ENCODE measurements around the gene ZNF184. TPM values are rescaled to one million over a fixed set of nuclear protein-coding genes. Genes with fewer than 3 reads are reported as not detected.

Gene ZNF184
- total RNA-seq (1 to 10 TPM; 2.3 to 4.4 TPM), polyA plus RNA-seq (under 1 TPM; 0.80 to 0.89 TPM)

- Histone ChIP-seq H3K4me1 (ENCODE audit: control insufficient read depth in 4 of 4, insufficient read depth in 4 of 4, low read length in 3 of 4) (peaks cover 0 to 10% (median 5%) of the 10 kb centered on the region in 4 donors), H3K27ac (ENCODE audit: low read depth in 1 of 2, low read length in 2 of 2) (peak within 1 kb of the TSS; percentile 92 to 95), H3K36me3 (ENCODE audit: control insufficient read depth in 4 of 4, insufficient read depth in 3 of 4, low read depth in 1 of 4, low read length in 3 of 4) (peaks cover 0 to 15% (median 4%) of the 10 kb centered on the region in 4 donors), H3K9ac (ENCODE audit: low read depth in 1 of 2, low read length in 2 of 2) (peak within 1 kb of the TSS; percentile 72 to 78), H3K9me3 (ENCODE audit: control insufficient read depth in 4 of 4, low read length in 3 of 4) (no peaks in the 10 kb centered on the region), H3K4me3 (ENCODE audit: low read depth in 1 of 3, low read length in 3 of 3) (peak within 1 kb of the TSS; percentile 62 to 94 (median 91)), H3K27me3 (ENCODE audit: control insufficient read depth in 4 of 4, insufficient read depth in 4 of 4, low read length in 3 of 4) (no peaks in the 10 kb centered on the region)
- under 1% methylated on average over 56 of the region's 56 CpGs for WGBS
- peak; percentile 92 for DNase-seq (ENCODE audit: low spot score)
- TF ChIP-seq HNF4G (IDR thresholded peaks at IDR 0.05), result peak; percentile 98
- peak; percentile 94 for TF ChIP-seq REST (IDR thresholded peaks at IDR 0.05)
- TF ChIP-seq YY1 (IDR thresholded peaks at IDR 0.05), result peak; percentile 90
- TF ChIP-seq NR2F2 (IDR thresholded peaks at IDR 0.05), result peak; percentile 49
- TF ChIP-seq CTCF (IDR thresholded peaks at IDR 0.05; ENCODE audit: low read depth, low read length, missing input control), result no peak
- TF ChIP-seq ZBTB33 (IDR thresholded peaks at IDR 0.05), result peak; percentile 85
- TF ChIP-seq EGR1 (IDR thresholded peaks at IDR 0.05; ENCODE audit: low read depth in 2 of 2), result peak; percentile 23 to 44
- peak; percentile 66 for TF ChIP-seq FOXA2 (IDR thresholded peaks at IDR 0.05)
- peak; percentile 81 for TF ChIP-seq FOXA1 (IDR thresholded peaks at IDR 0.05)
- TF ChIP-seq GABPA (IDR thresholded peaks at IDR 0.05 in 1 of 2, conservative IDR thresholded peaks at IDR 0.05 in 1 of 2), result peak; percentile 78 to 95
- TF ChIP-seq SP1 (IDR thresholded peaks at IDR 0.05), result peak; percentile 97
- peak in 1 of 2 donors; percentile 29 for TF ChIP-seq RAD21 (IDR thresholded peaks at IDR 0.05)
- TF ChIP-seq TAF1 (conservative IDR thresholded peaks at IDR 0.05), result peak; percentile 96
- TF ChIP-seq HNF4A (conservative IDR thresholded peaks at IDR 0.05), result peak; percentile 98 to 99
- TF ChIP-seq MAX (IDR thresholded peaks at IDR 0.05), result peak; percentile 86
- no peak for TF ChIP-seq ATF3 (IDR thresholded peaks at IDR 0.05)
- peak; percentile 22 to 76 for TF ChIP-seq JUND (IDR thresholded peaks at IDR 0.05)
- peak; percentile 92 to 98 for TF ChIP-seq RXRA (IDR thresholded peaks at IDR 0.05)
These were observed at the start of gene ZNF184 for GRCh38 chr6:27472617-27473400. Gene ZNF184 (minus strand): TSS chr6:27473105. CDS start chr6:27472294, 811 bp downstream.
